HL-60 (cell line): ENCODE measurements around the gene ATP1A1.

Experiments
- DNase-seq, 2 experiments: peaks; one replicate each; pipeline ENCODE4 v3.0.0-alpha.2; 2010 to 2020; ENCODE audit warnings: low read depth in 1 of 2, low spot score in 1 of 2
- H3K27ac ChIP-seq: fragments of 250-450 bp; sonication (Bioruptor Pico); replicated peaks from 2 replicates; pipeline ENCODE4 v1.5.1; 2020; ENCODE audit warnings: mild to moderate bottlenecking, moderate library complexity
- H3K27me3 ChIP-seq: fragments of 250-450 bp; sonication (Bioruptor Pico); 2 replicates; pipeline ENCODE4 v1.5.1; 2021; ENCODE audit warnings: mild to moderate bottlenecking, moderate library complexity; ENCODE audit not compliant: insufficient read depth, poor library complexity, severe bottlenecking
- H3K4me3 ChIP-seq: replicated peaks from 2 replicates; pipeline ENCODE4 v1.5.1; 2011; ENCODE audit warnings: mild to moderate bottlenecking, control low read depth, low read length; ENCODE audit not compliant: insufficient read depth
- CTCF ChIP-seq: IDR thresholded peaks from one replicate; pipeline ENCODE4 v1.5.1; 2011; ENCODE audit warnings: low read length, control low read depth, inconsistent platforms; ENCODE audit not compliant: insufficient read depth
- GABPA ChIP-seq: IDR thresholded peaks from 2 replicates; pipeline ENCODE4 v1.6.1; 2012; ENCODE audit warnings: low read depth
- POLR2AphosphoS5 ChIP-seq: IDR thresholded peaks from 2 replicates; pipeline ENCODE4 v1.6.1; 2012; ENCODE audit warnings: low read depth
- REST ChIP-seq: IDR thresholded peaks from 2 replicates; pipeline ENCODE4 v1.6.1; 2012; ENCODE audit warnings: low read depth; ENCODE audit not compliant: insufficient replicate concordance
- SPI1 ChIP-seq: IDR thresholded peaks from 2 replicates; pipeline ENCODE4 v1.6.1; 2012; ENCODE audit warnings: low read depth, mild to moderate bottlenecking, borderline replicate concordance

The ATP1A1 gene

GRCh38 chr1:116446686-116447085 is 73.6 kb downstream of the ATP1A1 start:
- Histone ChIP-seq H3K27ac (no peak overlapping the region), H3K4me3 (no peak overlapping the region), H3K27me3 (peaks cover 6% of the 10 kb centered on the region)
- TF ChIP-seq CTCF (no peak), GABPA (no peak), POLR2AphosphoS5 (no peak), REST (no peak), SPI1 (no peak)
- DNase-seq: no peak

GRCh38 chr1:116448785-116449385 is 75.8 kb downstream of the ATP1A1 start:
- TF ChIP-seq GABPA: no peak
- TF ChIP-seq CTCF: no peak
- TF ChIP-seq SPI1: no peak
- TF ChIP-seq POLR2AphosphoS5: no peak
- no peak for TF ChIP-seq REST
- no peak for DNase-seq
- Histone ChIP-seq H3K27ac (no peak overlapping the region), H3K27me3 (peaks cover 6% of the 10 kb centered on the region), H3K4me3 (no peak overlapping the region)

- peaks cover 6% of the 10 kb centered on the region for H3K27me3 ChIP-seq
- TF ChIP-seq POLR2AphosphoS5: no peak
- no peak for TF ChIP-seq GABPA
- TF ChIP-seq REST: no peak
- no peak for TF ChIP-seq SPI1
- no peak for TF ChIP-seq CTCF
- no peak overlapping the region for H3K4me3 ChIP-seq
- no peak for DNase-seq
- H3K27ac ChIP-seq: no peak overlapping the region
Observed at GRCh38 chr1:116449578-116449977, 76.5 kb downstream of the ATP1A1 start.
